ENCODE data around the gene MRPL24. TPM values are rescaled to one million over a fixed set of nuclear protein-coding genes. Genes with fewer than 3 reads are reported as not detected.

Gene MRPL24
- total and polyA plus RNA-seq, 2 of the 13 experiments (the other 11 are each of a cell fraction or from before 2014, with no cell fraction given), result 38.1 to 42.9 TPM

GRCh38 chr1:156751757-156752481 is 11.0 kb upstream of the MRPL24 start (continued):
- TF ChIP-seq HNF1B (CRISPR knock-in tag; IDR thresholded peaks at IDR 0.05), result peak; percentile 86
- TF ChIP-seq MYNN (CRISPR knock-in tag; IDR thresholded peaks at IDR 0.05; ENCODE audit: low read depth), result no peak
- TF ChIP-seq ZNF792 (CRISPR knock-in tag; IDR thresholded peaks at IDR 0.05), result peak; percentile 51; the same call in 1 of the 2 replicates
- no peak; the same call in 1 of the 2 replicates for TF ChIP-seq ZNF20 (CRISPR knock-in tag; IDR thresholded peaks at IDR 0.05)
- no peak for TF ChIP-seq PREB (CRISPR knock-in tag; IDR thresholded peaks at IDR 0.05)
- peak; percentile 34; the same call in 1 of the 2 replicates for TF ChIP-seq ZNF609 (CRISPR knock-in tag; IDR thresholded peaks at IDR 0.05; ENCODE audit: borderline replicate concordance)
- no peak for TF ChIP-seq ZNF550 (CRISPR knock-in tag; IDR thresholded peaks at IDR 0.05; ENCODE audit: borderline replicate concordance)
- no peak for TF ChIP-seq NAIF1 (CRISPR knock-in tag; IDR thresholded peaks at IDR 0.05; ENCODE audit: borderline replicate concordance)
- no peak for TF ChIP-seq SNAPC2 (CRISPR knock-in tag; IDR thresholded peaks at IDR 0.05)
- TF ChIP-seq, protein P1, sequence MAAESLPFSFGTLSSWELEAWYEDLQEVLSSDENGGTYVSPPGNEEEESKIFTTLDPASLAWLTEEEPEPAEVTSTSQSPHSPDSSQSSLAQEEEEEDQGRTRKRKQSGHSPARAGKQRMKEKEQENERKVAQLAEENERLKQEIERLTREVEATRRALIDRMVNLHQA (CRISPR knock-in tag; IDR thresholded peaks at IDR 0.05), result no peak
- no peak for TF ChIP-seq SOX5 (CRISPR knock-in tag; IDR thresholded peaks at IDR 0.05; ENCODE audit: borderline replicate concordance)
- TF ChIP-seq PRPF4 (IDR thresholded peaks at IDR 0.05; ENCODE audit: low read depth, low read length, poor library complexity, severe bottlenecking), result no peak
- TF ChIP-seq NFKB2 (CRISPR knock-in tag; IDR thresholded peaks at IDR 0.05; ENCODE audit: borderline replicate concordance), result peak; percentile 45; the same call in 1 of the 2 replicates
- TF ChIP-seq, protein P2, sequence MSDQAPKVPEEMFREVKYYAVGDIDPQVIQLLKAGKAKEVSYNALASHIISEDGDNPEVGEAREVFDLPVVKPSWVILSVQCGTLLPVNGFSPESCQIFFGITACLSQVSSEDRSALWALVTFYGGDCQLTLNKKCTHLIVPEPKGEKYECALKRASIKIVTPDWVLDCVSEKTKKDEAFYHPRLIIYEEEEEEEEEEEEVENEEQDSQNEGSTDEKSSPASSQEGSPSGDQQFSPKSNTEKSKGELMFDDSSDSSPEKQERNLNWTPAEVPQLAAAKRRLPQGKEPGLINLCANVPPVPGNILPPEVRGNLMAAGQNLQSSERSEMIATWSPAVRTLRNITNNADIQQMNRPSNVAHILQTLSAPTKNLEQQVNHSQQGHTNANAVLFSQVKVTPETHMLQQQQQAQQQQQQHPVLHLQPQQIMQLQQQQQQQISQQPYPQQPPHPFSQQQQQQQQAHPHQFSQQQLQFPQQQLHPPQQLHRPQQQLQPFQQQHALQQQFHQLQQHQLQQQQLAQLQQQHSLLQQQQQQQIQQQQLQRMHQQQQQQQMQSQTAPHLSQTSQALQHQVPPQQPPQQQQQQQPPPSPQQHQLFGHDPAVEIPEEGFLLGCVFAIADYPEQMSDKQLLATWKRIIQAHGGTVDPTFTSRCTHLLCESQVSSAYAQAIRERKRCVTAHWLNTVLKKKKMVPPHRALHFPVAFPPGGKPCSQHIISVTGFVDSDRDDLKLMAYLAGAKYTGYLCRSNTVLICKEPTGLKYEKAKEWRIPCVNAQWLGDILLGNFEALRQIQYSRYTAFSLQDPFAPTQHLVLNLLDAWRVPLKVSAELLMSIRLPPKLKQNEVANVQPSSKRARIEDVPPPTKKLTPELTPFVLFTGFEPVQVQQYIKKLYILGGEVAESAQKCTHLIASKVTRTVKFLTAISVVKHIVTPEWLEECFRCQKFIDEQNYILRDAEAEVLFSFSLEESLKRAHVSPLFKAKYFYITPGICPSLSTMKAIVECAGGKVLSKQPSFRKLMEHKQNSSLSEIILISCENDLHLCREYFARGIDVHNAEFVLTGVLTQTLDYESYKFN (CRISPR knock-in tag; conservative IDR thresholded peaks at IDR 0.05), result peak; percentile 62
- peak; percentile 87 for TF ChIP-seq NFYC (CRISPR knock-in tag; IDR thresholded peaks at IDR 0.05)
- no peak for TF ChIP-seq ZFYVE20 (CRISPR knock-in tag; IDR thresholded peaks at IDR 0.05; ENCODE audit: borderline replicate concordance, low read depth)
- TF ChIP-seq ZNF569 (CRISPR knock-in tag; IDR thresholded peaks at IDR 0.05; ENCODE audit: borderline replicate concordance), result no peak

Data from HepG2 (cell line).